Measurements from ENCODE around the gene CHRND. TPM values are rescaled to one million over a fixed set of nuclear protein-coding genes. Genes with fewer than 3 reads are reported as not detected.

The CHRND gene
- total and polyA plus RNA-seq, 2 donors (not counting 1 experiment from before 2014, with no cell fraction given): not detected

- Histone ChIP-seq H3K4me1 (ENCODE audit: control insufficient read depth in 2 of 2, insufficient read depth in 2 of 2, low read length in 2 of 2) (peaks cover 0 to 6% of the 10 kb centered on the region in 2 donors), H3K9ac (ENCODE audit: low read length) (no peak overlapping the region), H3K9me3 (ENCODE audit: control extremely low read depth in 1 of 3, control insufficient read depth in 2 of 3, insufficient read depth in 1 of 3, low read length in 2 of 3) (no peaks in the 10 kb centered on the region), H4K20me1 (ENCODE audit: control insufficient read depth, insufficient read depth, low read length, poor library complexity, severe bottlenecking) (no peaks in the 10 kb centered on the region), H3K4me2 (replicated peaks; ENCODE audit: low read depth, low read length, poor library complexity, severe bottlenecking) (no peak overlapping the region), H3K36me3 (replicated peaks in 1 of 2; ENCODE audit: control extremely low read depth in 1 of 2, control insufficient read depth in 1 of 2, extremely low read depth in 1 of 2, insufficient read depth in 2 of 2, low read length in 1 of 2) (no peaks in the 10 kb centered on the region), H3K27ac (ENCODE audit: low read length in 2 of 2) (no peak overlapping the region), H3K79me2 (ENCODE audit: control insufficient read depth, insufficient read depth, low read length) (no peaks in the 10 kb centered on the region), H2AFZ (ENCODE audit: insufficient read depth, low read depth, low read length, poor library complexity, severe bottlenecking) (no peak overlapping the region), H3K4me3 (ENCODE audit: control extremely low read depth in 1 of 5, extremely low read depth in 1 of 5, insufficient read depth in 1 of 5, low read depth in 2 of 5, low read length in 4 of 5) (no peak overlapping the region), H3K27me3 (replicated peaks in 1 of 4; ENCODE audit: control extremely low read depth in 1 of 4, control insufficient read depth in 3 of 4, insufficient read depth in 4 of 4, low read length in 3 of 4) (peaks cover 0 to 14% (median 0%) of the 10 kb centered on the region in 4 experiments)
- Mint-ChIP-seq H3K4me1 (peaks cover 5% of the 10 kb centered on the region), H3K9me3 (ENCODE audit: insufficient read depth) (no peaks in the 10 kb centered on the region), H3K4me3 (no peak overlapping the region), H3K27ac (no peak overlapping the region), H3K27me3 (peaks cover 21% of the 10 kb centered on the region)
- no peak for TF ChIP-seq CTCF (IDR thresholded peaks at IDR 0.05)
- DNase-seq (no peak), ATAC-seq (ENCODE audit: low read depth) (no peak)
- intact Hi-C loops (cut with micrococcal nuclease): no loop called here
- ChIA-PET CTCF (no interaction called here), POLR2A (no interaction called here)
- WGBS (ENCODE audit: insufficient coverage): 92% methylated on average over 24 of the region's 29 CpGs
Observed at GRCh38 chr2:232481322-232482140, 44.4 kb upstream of the CHRND start.

- peaks cover 0 to 19% (median 2%) of the 10 kb centered on the region in 4 experiments for H3K27me3 ChIP-seq (replicated peaks in 1 of 4; ENCODE audit: control extremely low read depth in 1 of 4, control insufficient read depth in 3 of 4, insufficient read depth in 4 of 4, low read length in 3 of 4)
- peaks cover 7 to 11% of the 10 kb centered on the region in 2 donors for H3K4me1 ChIP-seq (ENCODE audit: control insufficient read depth in 2 of 2, insufficient read depth in 2 of 2, low read length in 2 of 2)
- ATAC-seq (ENCODE audit: low read depth): no peak
- POLR2A ChIA-PET: no interaction called here
- H3K9me3 Mint-ChIP-seq (ENCODE audit: insufficient read depth): no peaks in the 10 kb centered on the region
- H3K9me3 ChIP-seq (ENCODE audit: control extremely low read depth in 1 of 3, control insufficient read depth in 2 of 3, insufficient read depth in 1 of 3, low read length in 2 of 3): no peaks in the 10 kb centered on the region
- H3K4me2 ChIP-seq (replicated peaks; ENCODE audit: low read depth, low read length, poor library complexity, severe bottlenecking): no peak overlapping the region
- peaks cover 5% of the 10 kb centered on the region for H3K4me1 Mint-ChIP-seq
- peaks cover 19% of the 10 kb centered on the region for H3K27me3 Mint-ChIP-seq
- H3K9ac ChIP-seq (ENCODE audit: low read length): no peak overlapping the region
- no peaks in the 10 kb centered on the region for H4K20me1 ChIP-seq (ENCODE audit: control insufficient read depth, insufficient read depth, low read length, poor library complexity, severe bottlenecking)
- H3K4me3 Mint-ChIP-seq: no peak overlapping the region
- H3K27ac ChIP-seq (ENCODE audit: low read length in 2 of 2): no peak overlapping the region
- WGBS (ENCODE audit: insufficient coverage): 87% methylated on average over 16 of the region's 31 CpGs
- no peak for DNase-seq
- CTCF ChIA-PET: no interaction called here
- no peaks in the 10 kb centered on the region for H3K79me2 ChIP-seq (ENCODE audit: control insufficient read depth, insufficient read depth, low read length)
- no peak overlapping the region for H3K4me3 ChIP-seq (ENCODE audit: control extremely low read depth in 1 of 5, extremely low read depth in 1 of 5, insufficient read depth in 1 of 5, low read depth in 2 of 5, low read length in 4 of 5)
- H3K36me3 ChIP-seq (replicated peaks in 1 of 2; ENCODE audit: control extremely low read depth in 1 of 2, control insufficient read depth in 1 of 2, extremely low read depth in 1 of 2, insufficient read depth in 2 of 2, low read length in 1 of 2): no peaks in the 10 kb centered on the region
- H2AFZ ChIP-seq (ENCODE audit: insufficient read depth, low read depth, low read length, poor library complexity, severe bottlenecking): no peak overlapping the region
- H3K27ac Mint-ChIP-seq: no peak overlapping the region
- TF ChIP-seq EZH2 (IDR thresholded peaks at IDR 0.05; ENCODE audit: borderline replicate concordance, insufficient read depth, low read depth, low read length, poor library complexity, severe bottlenecking) (no peak), CTCF (IDR thresholded peaks at IDR 0.05) (no peak)
- intact Hi-C loops (cut with micrococcal nuclease): no loop called here
Observed at GRCh38 chr2:232482301-232483238, 43.4 kb upstream of the CHRND start.
